HCT116 (cell line): ENCODE results near the gene CIRBP. TPM values are rescaled to one million over a fixed set of nuclear protein-coding genes. Genes with fewer than 3 reads are reported as not detected.

Source experiments
- ATAC-seq: fragments of 200-7000 bp; cut with Tn5 transposase; 2 replicates; pipeline ENCODE4 v1.9.1; 2020; ENCODE audit warnings: mild to moderate bottlenecking, moderate library complexity
- BruUV-seq: library from RNA; stranded (reverse); fragments of 400-500 nt; replicated peaks from 2 replicates; lab custom pipeline; 2021; lab: Mats Ljungman, UMichigan
- CTCF ChIA-PET: fragments of 300-600 bp; sonication (Branson Sonifier 250); formaldehyde crosslinking; loops from one replicate; lab custom pipeline; 2021; ENCODE audit warnings: antibody characterized with exemption; lab: Charles Lee
- POLR2A ChIA-PET: fragments of 300-600, 350-600 bp; sonication (Branson Sonifier 250); formaldehyde crosslinking; loops from one replicate; lab custom pipeline; 2021; ENCODE audit warnings: antibody characterized with exemption; lab: Charles Lee
- RAD21 ChIA-PET, 2 experiments: fragments of 300-600 bp; sonication (Branson Sonifier 250); formaldehyde crosslinking; loops; one replicate each; lab custom pipeline; 2023; ENCODE audit warnings: low total read pairs in 2 of 2; ENCODE audit not compliant: uncharacterized antibody in 2 of 2, unreplicated experiment in 2 of 2, low non-redundant PET in 1 of 2; lab: Charles Lee
- DNase-seq: peaks from one replicate; pipeline ENCODE4 v3.0.0-alpha.2; 2010; ENCODE audit warnings: low read depth, low spot score
- H2AFZ ChIP-seq: fragments of 200-600 bp; shearing (Covaris generic), sonication (generic); 2 replicates; pipeline ENCODE4 v1.6.1; 2017; ENCODE audit warnings: low read depth, mixed run types, mixed read lengths, antibody characterized with exemption, low read length; ENCODE audit not compliant: poor library complexity, severe bottlenecking
- H3K27ac ChIP-seq: 2 replicates; pipeline ENCODE4 v1.5.1; 2012; ENCODE audit warnings: low read depth, low read length
- H3K27me3 ChIP-seq: fragments of 200-600 bp; sonication (generic); 2 replicates; pipeline ENCODE4 v1.6.1; 2016; ENCODE audit warnings: mixed run types, low read length, mixed read lengths; ENCODE audit not compliant: insufficient read depth
- H3K36me3 ChIP-seq, 2 experiments: fragments of 200-500 bp in 1 of 2; fragments of 200-600 bp in 1 of 2; sonication (Bioruptor generic) in 1 of 2; sonication (generic) in 1 of 2; 2 replicates each; pipeline versions ENCODE4 v1.5.1 to v1.6.1; 2014 to 2016; ENCODE audit warnings: low read length in 2 of 2, inconsistent platforms in 1 of 2, mixed read lengths in 1 of 2, mixed run types in 1 of 2; ENCODE audit not compliant: insufficient read depth in 2 of 2, control insufficient read depth in 1 of 2
- H3K4me1 ChIP-seq, 2 experiments: fragments of 200-600 bp in 1 of 2; sonication (generic) in 1 of 2; 2 replicates each; pipeline versions ENCODE4 v1.5.1 to v1.6.1; 2012 to 2017; ENCODE audit warnings: low read length in 2 of 2, inconsistent platforms in 1 of 2, mild to moderate bottlenecking in 1 of 2, mixed read lengths in 1 of 2, mixed run types in 1 of 2, moderate library complexity in 1 of 2; ENCODE audit not compliant: insufficient read depth in 2 of 2, control insufficient read depth in 1 of 2
- H3K4me2 ChIP-seq: fragments of 200-600 bp; sonication (generic); 2 replicates; pipeline ENCODE4 v1.6.1; 2017; ENCODE audit warnings: mixed run types, low read length, mixed read lengths
- H3K4me3 ChIP-seq, 2 experiments: fragments of 200-600 bp in 1 of 2; sonication (generic) in 1 of 2; replicated peaks in 1 of 2; 2 replicates each; pipeline ENCODE4 v1.5.1; 2011 to 2016; ENCODE audit warnings: low read length in 2 of 2, control low read depth in 1 of 2, low read depth in 1 of 2, mild to moderate bottlenecking in 1 of 2, mixed read lengths in 1 of 2, mixed run types in 1 of 2
- H3K79me2 ChIP-seq: fragments of 200-600 bp; sonication (generic); 2 replicates; pipeline ENCODE4 v1.6.1; 2017; ENCODE audit warnings: mild to moderate bottlenecking, mixed run types, low read length, moderate library complexity, mixed read lengths; ENCODE audit not compliant: insufficient read depth
- H3K9ac ChIP-seq: fragments of 200-600 bp; sonication (generic); 2 replicates; pipeline ENCODE4 v1.6.1; 2016; ENCODE audit warnings: low read length, mixed read lengths
- H3K9me2 ChIP-seq: fragments of 200-600 bp; sonication (generic), shearing (Covaris generic); 2 replicates; pipeline ENCODE4 v1.6.1; 2017; ENCODE audit warnings: mixed run types, mild to moderate bottlenecking, moderate library complexity; ENCODE audit not compliant: insufficient read depth
- H3K9me3 ChIP-seq, 2 experiments: fragments of 200-500 bp in 1 of 2; fragments of 200-600 bp in 1 of 2; sonication (Bioruptor generic) in 1 of 2; sonication (generic) in 1 of 2; 2 replicates each; pipeline ENCODE4 v1.6.1; 2014 to 2017; ENCODE audit warnings: low read length in 2 of 2, mixed read lengths in 2 of 2, inconsistent platforms in 1 of 2, low read depth in 1 of 2, mild to moderate bottlenecking in 1 of 2, mixed run types in 1 of 2, moderate library complexity in 1 of 2; ENCODE audit not compliant: control insufficient read depth in 1 of 2, insufficient read depth in 1 of 2
- H4K20me1 ChIP-seq: fragments of 200-600 bp; sonication (generic), shearing (Covaris generic); 2 replicates; pipeline ENCODE4 v1.6.1; 2017; ENCODE audit warnings: mixed run types, mild to moderate bottlenecking, moderate library complexity; ENCODE audit not compliant: insufficient read depth
- EZH2 ChIP-seq: fragments of 200-600 bp; sonication (generic); IDR thresholded peaks from 2 replicates; pipeline ENCODE4 v1.6.1; 2017; ENCODE audit warnings: antibody characterized with exemption, mixed run types
- EZH2phosphoT487 ChIP-seq: fragments of 200-600 bp; IDR thresholded peaks from 2 replicates; pipeline ENCODE4 v1.6.1; 2018; ENCODE audit warnings: antibody characterized with exemption, borderline replicate concordance
- POLR2A ChIP-seq: IDR thresholded peaks from 2 replicates; pipeline ENCODE4 v1.7.0; 2011; ENCODE audit warnings: borderline replicate concordance; ENCODE audit not compliant: insufficient read depth, insufficient read length; ENCODE audit errors: extremely low read depth
- POLR2AphosphoS5 ChIP-seq: IDR thresholded peaks from 2 replicates; pipeline ENCODE4 v1.6.1; 2011; ENCODE audit warnings: mild to moderate bottlenecking, low read depth, low read length, moderate library complexity
- ZFX ChIP-seq: fragments of 450-650 bp; IDR thresholded peaks from 2 replicates; pipeline ENCODE4 v1.6.1; 2017
- intact Hi-C: fragments of 100-400 bp; cut with micrococcal nuclease; formaldehyde crosslinking; loops from 2 replicates; pipeline ENCODE4 v1.10.0; 2022
- total RNA-seq: library from RNA; stranded (reverse); gene quantifications from one replicate; pipeline ENCODE4 v1.2.1, GENCODE V29; 2021; ENCODE audit not compliant: unreplicated experiment

Gene CIRBP
- total RNA-seq, 1 experiment from 2014 or later = 276 TPM

DNA sequence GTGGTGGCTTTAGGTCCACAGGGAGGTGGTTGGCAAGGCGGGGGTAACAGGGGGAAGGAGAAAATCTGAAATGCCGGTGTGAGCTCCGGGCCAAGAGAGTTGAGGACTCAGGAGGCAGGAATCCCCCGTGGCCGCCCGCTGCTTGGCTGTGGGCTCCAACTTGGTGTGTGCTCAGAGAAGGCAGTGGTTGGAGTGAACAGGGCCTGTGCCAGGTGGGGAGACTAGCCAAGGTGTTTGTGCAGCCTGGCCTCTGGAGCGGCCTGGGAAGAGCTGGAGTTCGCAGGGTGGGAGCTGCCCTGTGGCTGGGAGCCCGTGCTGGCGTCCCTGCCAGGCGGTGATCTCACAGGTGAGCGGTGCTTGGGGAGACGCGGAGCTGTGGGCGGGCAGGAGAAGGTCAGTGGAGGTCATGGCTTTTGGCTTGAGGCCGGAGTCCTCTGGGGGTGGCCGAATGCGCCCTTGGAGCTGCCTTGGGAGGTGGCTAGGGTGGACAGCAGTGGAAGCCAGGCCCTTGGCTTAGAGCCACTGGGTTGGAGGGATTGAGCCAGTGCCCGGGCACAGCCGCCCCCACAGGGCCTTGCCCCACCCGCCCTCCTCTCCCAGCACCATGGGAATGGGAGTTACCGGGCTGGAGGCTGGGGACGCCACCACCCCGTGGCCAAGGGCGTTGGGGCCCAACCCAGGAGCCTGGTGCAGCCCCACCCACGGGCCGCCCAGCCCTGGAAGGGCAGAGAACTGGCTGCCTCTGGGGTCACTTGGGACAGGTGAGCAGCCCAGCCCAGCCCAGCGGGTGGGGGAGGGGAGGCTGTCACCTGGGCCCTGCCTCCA is 7.1 kb upstream of the CIRBP start:
- H3K9me3 ChIP-seq = no peaks in the 10 kb centered on the region
- ChIA-PET RAD21 (interaction anchor here in 1 of 2 experiments (1.3 kb wide), 1 partner anchor 9 kb away, joined by 3 read pairs; no protein-coding TSS in a partner anchor), POLR2A (interaction anchor here (0.6 to 4.4 kb wide), 4 partner anchors 7 to 18 kb away, joined by 3 to 54 read pairs (median 5); partner anchors contain the start of gene CIRBP), CTCF (interaction anchor here (0.9 to 1.6 kb wide), 2 partner anchors 15 to 18 kb away, joined by 3 to 15 read pairs; no protein-coding TSS in a partner anchor)
- H3K79me2 ChIP-seq = peaks cover 21% of the 10 kb centered on the region
- peaks cover 6 to 7% of the 10 kb centered on the region in 2 experiments; a peak in 3 of 4 replicates for H3K36me3 ChIP-seq
- peak overlapping the region; percentile 99 for H3K27ac ChIP-seq
- H3K4me1 ChIP-seq = peaks cover 59 to 95% of the 10 kb centered on the region in 2 experiments
- ATAC-seq (peak; percentile 8), DNase-seq (no peak)
- peak overlapping the region; percentile 98 for H3K4me2 ChIP-seq
- H3K4me3 ChIP-seq = peak overlapping the region; percentile 85 to 89
- TF ChIP-seq ZFX = peak; percentile 46
- peak; percentile 68 for TF ChIP-seq POLR2AphosphoS5
- TF ChIP-seq EZH2phosphoT487 = no peak
- peak; percentile 31 for TF ChIP-seq POLR2A
- no peaks in the 10 kb centered on the region for H3K9me2 ChIP-seq
- intact Hi-C loops = no loop called here
- no peaks in the 10 kb centered on the region for H4K20me1 ChIP-seq
- peak overlapping the region; percentile 99 for H3K9ac ChIP-seq
- BruUV-seq = TSS peak; percentile 50
- H3K27me3 ChIP-seq = no peaks in the 10 kb centered on the region
- H2AFZ ChIP-seq = no peak overlapping the region

DNA sequence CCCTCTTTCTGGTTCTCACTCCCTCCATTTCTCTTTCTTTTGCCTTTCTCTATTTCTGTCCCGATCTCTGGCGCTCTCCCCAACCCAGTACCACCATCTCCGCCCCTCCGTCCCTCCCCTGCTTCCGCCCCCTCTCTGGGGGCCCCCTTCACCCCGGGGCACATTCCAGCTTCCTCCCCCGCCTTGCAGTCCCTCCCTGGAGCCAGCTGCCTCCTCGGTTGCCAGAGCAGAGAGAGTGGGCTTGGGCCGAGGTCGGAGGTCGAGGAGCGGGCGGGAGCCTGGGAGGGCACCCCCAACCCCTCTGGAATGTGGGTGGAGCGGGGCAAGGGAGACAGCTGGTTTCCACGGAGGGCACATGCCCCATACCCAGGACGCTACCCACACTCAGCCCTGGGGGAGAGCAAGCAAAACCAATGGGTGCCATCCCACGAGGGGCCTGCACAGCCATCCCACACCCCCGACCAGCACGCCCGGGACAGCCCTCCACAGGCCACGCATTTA is 6.5 kb upstream of the CIRBP start:
- intact Hi-C loops = no loop called here
- no peak for DNase-seq
- H3K4me3 ChIP-seq = peak overlapping the region; percentile 85 to 89

More for the DNA sequence above, 6.5 kb upstream of the CIRBP start:
- H2AFZ ChIP-seq = no peak overlapping the region
- H3K4me2 ChIP-seq = peak overlapping the region; percentile 98
- peaks cover 2 to 3% of the 10 kb centered on the region in 2 experiments; a peak in 2 of 4 replicates for H3K36me3 ChIP-seq
- H3K9ac ChIP-seq = peak overlapping the region; percentile 99
- no peak for TF ChIP-seq EZH2
- H4K20me1 ChIP-seq = no peaks in the 10 kb centered on the region
- H3K9me3 ChIP-seq = no peaks in the 10 kb centered on the region
- no peak for ATAC-seq
- POLR2A ChIA-PET = interaction anchor here (1.1 to 1.3 kb wide), 2 partner anchors 10 to 18 kb away, joined by 4 to 6 read pairs; no protein-coding TSS in a partner anchor
- BruUV-seq = no TSS peak
- peak overlapping the region; percentile 99 for H3K27ac ChIP-seq
- no peaks in the 10 kb centered on the region for H3K9me2 ChIP-seq
- no peaks in the 10 kb centered on the region for H3K27me3 ChIP-seq
- RAD21 ChIA-PET = no interaction called here
- CTCF ChIA-PET = interaction anchor here (1.6 kb wide), 1 partner anchor 18 kb away, joined by 15 read pairs; no protein-coding TSS in a partner anchor
- peaks cover 15% of the 10 kb centered on the region for H3K79me2 ChIP-seq
- peaks cover 61 to 96% of the 10 kb centered on the region in 2 experiments for H3K4me1 ChIP-seq
